ENCODE measurements around the gene GALNT7. TPM values are rescaled to one million over a fixed set of nuclear protein-coding genes. Genes with fewer than 3 reads are reported as not detected.

The GALNT7 gene
- total RNA-seq, 1 donor from 2014 or later = 67.8 TPM

- no peaks in the 10 kb centered on the region for H3K27me3 Mint-ChIP-seq
- H3K36me3 Mint-ChIP-seq (ENCODE audit: insufficient read depth) = no peaks in the 10 kb centered on the region
- TF ChIP-seq CTCF (IDR thresholded peaks at IDR 0.05; ENCODE audit: unreplicated experiment) = no peak
- H3K4me3 Mint-ChIP-seq (ENCODE audit: low read depth) = no peak overlapping the region
- no peaks in the 10 kb centered on the region for H3K9me3 Mint-ChIP-seq (ENCODE audit: low read depth)
- H3K4me1 Mint-ChIP-seq (ENCODE audit: low read depth) = peaks cover 11% of the 10 kb centered on the region
- no peak overlapping the region for H3K27ac Mint-ChIP-seq
- DNase-seq (ENCODE audit: low spot score, unreplicated experiment) = no peak
Measured at GRCh38 chr4:173165706-173166105, 2.9 kb upstream of the GALNT7 start.

GRCh38 chr4:173166491-173166890 lies 2.1 kb upstream of the GALNT7 start:
- Mint-ChIP-seq H3K36me3 (ENCODE audit: insufficient read depth) (no peaks in the 10 kb centered on the region), H3K9me3 (ENCODE audit: low read depth) (no peaks in the 10 kb centered on the region), H3K4me3 (ENCODE audit: low read depth) (no peak overlapping the region), H3K27me3 (no peaks in the 10 kb centered on the region), H3K4me1 (ENCODE audit: low read depth) (peaks cover 13% of the 10 kb centered on the region), H3K27ac (no peak overlapping the region)
- no peak for DNase-seq (ENCODE audit: low spot score, unreplicated experiment)
- no peak for TF ChIP-seq CTCF (IDR thresholded peaks at IDR 0.05; ENCODE audit: unreplicated experiment)

GRCh38 chr4:173167758-173168395 lies 734 bp upstream of the GALNT7 start:
- Mint-ChIP-seq H3K4me1 (ENCODE audit: low read depth) (peaks cover 17% of the 10 kb centered on the region), H3K36me3 (ENCODE audit: insufficient read depth) (no peaks in the 10 kb centered on the region), H3K4me3 (ENCODE audit: low read depth) (peak overlapping the region; percentile 96), H3K9me3 (ENCODE audit: low read depth) (no peaks in the 10 kb centered on the region), H3K27me3 (no peaks in the 10 kb centered on the region), H3K27ac (peak overlapping the region; percentile 98)
- DNase-seq (ENCODE audit: low spot score, unreplicated experiment) = peak; percentile 28
- TF ChIP-seq CTCF (IDR thresholded peaks at IDR 0.05; ENCODE audit: unreplicated experiment) = no peak

GRCh38 chr4:173169178-173169427 lies 492 bp downstream of the GALNT7 start:
- Mint-ChIP-seq H3K27me3 (no peaks in the 10 kb centered on the region), H3K4me3 (ENCODE audit: low read depth) (no peak overlapping the region), H3K9me3 (ENCODE audit: low read depth) (no peaks in the 10 kb centered on the region), H3K36me3 (ENCODE audit: insufficient read depth) (no peaks in the 10 kb centered on the region), H3K4me1 (ENCODE audit: low read depth) (peaks cover 26% of the 10 kb centered on the region), H3K27ac (no peak overlapping the region)
- no peak for TF ChIP-seq CTCF (IDR thresholded peaks at IDR 0.05; ENCODE audit: unreplicated experiment)
- DNase-seq (ENCODE audit: low spot score, unreplicated experiment) = no peak

- peak overlapping the region; percentile 77 for H3K4me3 Mint-ChIP-seq (ENCODE audit: low read depth)
- H3K36me3 Mint-ChIP-seq (ENCODE audit: insufficient read depth) = no peaks in the 10 kb centered on the region
- peak overlapping the region; percentile 50 for H3K27ac Mint-ChIP-seq
- peak; percentile 41 for DNase-seq (ENCODE audit: low spot score, unreplicated experiment)
- TF ChIP-seq CTCF (IDR thresholded peaks at IDR 0.05; ENCODE audit: unreplicated experiment) = no peak
- no peaks in the 10 kb centered on the region for H3K9me3 Mint-ChIP-seq (ENCODE audit: low read depth)
- no peaks in the 10 kb centered on the region for H3K27me3 Mint-ChIP-seq
- peaks cover 29% of the 10 kb centered on the region for H3K4me1 Mint-ChIP-seq (ENCODE audit: low read depth)
Measured at GRCh38 chr4:173169428-173170181, 994 bp downstream of the GALNT7 start.

Measured in progenitor cell of endocrine pancreas (in vitro differentiated cells).